Measurements from ENCODE around the gene FRMD4A.
"Not testable (repeated sequence)": the region's sequence is repeated elsewhere in the genome, so short reads cannot be mapped to it uniquely, and the experiment has no call there.

The FRMD4A gene

DNA sequence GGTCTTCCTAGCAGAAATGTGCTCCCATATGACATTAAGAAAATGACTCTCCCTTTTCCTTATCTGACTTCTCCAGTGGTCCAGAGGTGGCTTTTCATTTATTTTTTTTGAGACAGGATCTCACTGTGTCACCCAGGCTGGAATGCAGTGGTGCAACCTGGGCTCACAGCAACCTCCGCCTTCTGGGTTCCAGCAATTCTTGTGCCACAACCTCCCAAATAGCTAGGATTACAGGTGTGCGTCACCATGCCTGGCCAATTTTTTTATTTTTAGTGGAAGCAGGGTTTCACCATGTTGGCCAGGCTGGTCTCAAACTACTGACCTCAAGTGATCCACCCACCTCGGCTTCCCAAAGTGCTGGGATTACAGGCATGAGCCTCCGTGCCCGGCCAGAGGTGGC, 563.6 kb downstream of the FRMD4A start:
- DNase-seq, result not testable (repeated sequence)

DNA sequence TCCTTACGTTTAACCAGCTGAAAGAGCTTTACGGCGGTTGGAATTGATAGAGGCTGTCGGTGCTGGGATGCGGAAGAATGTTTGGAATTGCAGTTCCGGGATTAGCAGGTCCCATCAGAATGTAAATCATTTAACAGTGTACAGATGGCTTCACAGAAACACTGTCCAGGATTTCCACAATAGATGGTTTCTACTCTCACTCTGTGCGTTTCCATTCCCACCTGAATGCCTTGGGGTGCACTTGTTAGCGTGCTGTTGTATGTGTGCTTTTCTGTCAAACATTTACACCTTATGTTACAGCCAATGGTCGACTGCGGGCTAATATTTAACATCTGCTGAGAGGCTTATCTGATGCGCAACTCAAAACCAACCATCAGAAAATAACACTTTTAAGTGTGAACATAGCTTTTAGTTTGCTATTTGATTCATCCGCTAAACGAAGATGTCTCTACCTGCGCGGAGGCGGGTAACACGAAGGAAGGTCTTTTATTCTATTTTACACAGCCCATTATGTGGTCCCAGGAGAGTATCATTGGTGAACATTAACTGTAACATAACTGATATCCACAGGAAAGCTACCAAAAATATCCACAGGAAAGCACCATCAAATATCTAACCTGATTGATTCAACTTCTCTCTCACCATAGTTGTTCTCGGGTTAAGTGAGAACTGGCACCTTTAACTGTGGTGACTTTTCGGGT, 564.9 kb downstream of the FRMD4A start:
- DNase-seq, result no peak

- no peak for DNase-seq
These were observed 569.1 kb downstream of the FRMD4A start for GRCh38 chr10:13761490-13762091.

- DNase-seq, result no peak
These were observed 571.6 kb downstream of the FRMD4A start for GRCh38 chr10:13759168-13759567.

DNA sequence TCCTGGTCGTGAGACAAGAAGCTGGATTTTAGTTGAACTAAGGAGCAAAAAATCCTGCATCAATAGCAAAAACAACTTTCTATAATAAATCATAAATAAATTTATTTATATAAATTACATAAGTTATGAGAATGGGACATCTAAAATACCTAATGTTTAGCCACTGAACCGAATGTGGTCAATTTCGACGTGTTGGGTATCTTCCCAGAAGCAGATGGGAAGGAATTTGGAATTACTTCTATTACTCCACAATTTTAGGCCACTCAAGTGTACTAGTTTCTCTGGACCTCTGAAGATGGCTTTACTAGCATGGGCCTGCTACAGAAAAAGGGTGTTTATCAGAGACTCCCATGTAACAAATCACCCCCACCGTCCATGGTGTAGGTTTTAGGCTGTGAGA, 572.0 kb downstream of the FRMD4A start:
- no peak for DNase-seq

GRCh38 chr10:13758312-13758711, 572.4 kb downstream of the FRMD4A start:
- no peak for DNase-seq

- no peak for DNase-seq
These were observed 576.4 kb downstream of the FRMD4A start for GRCh38 chr10:13754277-13754676.

DNA sequence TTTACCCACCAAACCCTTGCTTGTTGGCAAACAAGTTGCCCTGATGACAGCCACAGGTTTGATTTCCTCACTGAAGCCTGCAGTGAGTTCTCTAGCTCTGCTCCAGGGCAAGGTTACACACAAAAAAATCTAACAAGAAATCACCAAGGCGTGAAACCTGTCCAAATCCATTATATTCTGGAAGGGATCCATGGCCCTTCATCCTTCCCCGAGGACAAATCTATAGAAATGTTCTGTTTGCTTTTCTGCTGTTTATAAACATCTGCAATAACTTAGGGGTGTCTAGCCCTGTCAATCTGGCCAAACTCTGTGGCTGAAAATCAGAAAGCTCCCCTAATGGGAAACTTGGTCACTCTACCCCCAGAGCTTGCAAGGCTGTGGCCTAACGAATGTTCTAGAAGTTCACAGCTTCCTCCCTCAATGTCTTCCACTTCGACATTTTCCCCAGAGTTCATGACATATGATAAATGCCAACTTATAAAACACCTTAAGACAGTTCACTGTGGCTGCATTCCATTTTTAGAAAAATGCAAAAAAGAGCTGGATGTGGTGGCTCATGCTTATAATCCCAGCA, 579.4 kb downstream of the FRMD4A start:
- DNase-seq, result no peak

GRCh38 chr10:13750299-13751190, 580.2 kb downstream of the FRMD4A start:
- DNase-seq, result no peak

GRCh38 chr10:13745271-13745670, 585.5 kb downstream of the FRMD4A start:
- DNase-seq, result no peak

DNA sequence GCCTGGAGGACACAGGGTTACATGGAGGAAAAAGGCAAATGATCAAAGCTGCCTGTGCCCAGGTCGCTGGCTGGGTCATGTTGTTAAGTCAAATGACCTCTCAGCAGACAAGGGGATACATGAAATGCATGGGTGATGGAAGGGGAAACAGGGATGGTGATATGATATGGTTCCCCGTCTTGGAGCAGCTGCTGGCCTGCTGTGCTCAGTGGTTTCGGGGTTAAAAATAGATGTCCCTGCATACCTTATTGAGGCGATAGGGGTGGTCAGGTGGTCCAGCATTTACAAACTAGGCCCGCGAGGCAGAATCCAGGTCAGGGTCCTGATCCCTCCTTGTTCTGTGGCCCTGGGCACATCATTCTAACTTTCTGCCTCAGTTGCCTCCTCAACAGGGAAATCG, 586.8 kb downstream of the FRMD4A start:
- DNase-seq, result no peak

GRCh38 chr10:13743101-13743693, 587.5 kb downstream of the FRMD4A start:
- DNase-seq, result no peak

DNA sequence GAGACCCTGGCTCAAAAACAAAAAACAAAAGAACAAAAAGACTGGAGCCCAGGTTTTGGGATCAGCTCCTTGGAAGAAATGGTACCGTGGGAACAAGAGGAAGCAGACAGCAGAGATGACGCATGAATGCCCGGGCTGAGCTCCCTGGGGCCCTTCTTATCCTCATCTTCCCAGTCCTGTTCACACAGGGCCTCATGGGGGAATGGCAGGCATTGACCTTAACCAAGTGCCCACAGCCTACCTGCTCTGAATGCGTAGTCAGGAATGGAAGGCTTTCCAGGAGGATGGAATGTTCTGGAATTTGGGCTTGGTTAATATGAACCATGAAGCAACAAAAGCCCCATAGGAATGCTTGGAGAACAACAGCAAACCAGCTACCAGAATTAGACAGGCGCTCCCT, 589.3 kb downstream of the FRMD4A start:
- no peak for DNase-seq

GRCh38 chr10:13740461-13740860, 590.3 kb downstream of the FRMD4A start:
- no peak for DNase-seq

- DNase-seq, result no peak
These were observed 591.5 kb downstream of the FRMD4A start for GRCh38 chr10:13739183-13739582.

DNA sequence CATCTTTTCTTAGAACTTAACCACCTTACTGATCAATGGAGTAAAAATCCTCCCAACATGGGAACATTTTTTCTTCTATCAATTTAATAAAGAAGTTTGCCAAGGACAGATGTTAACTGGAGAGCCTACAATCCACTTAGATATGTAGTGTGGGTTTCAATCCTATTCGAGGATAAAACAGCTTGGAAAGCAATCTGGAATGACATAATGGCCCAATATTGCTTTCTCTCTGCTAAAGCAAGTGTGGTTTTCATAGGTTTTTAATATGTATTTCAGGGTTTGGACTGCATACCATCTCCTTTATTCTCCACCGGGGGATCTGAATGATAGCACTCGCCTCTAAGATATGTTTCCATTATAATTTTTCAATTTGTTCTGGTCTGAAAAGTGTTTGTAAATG, 594.2 kb downstream of the FRMD4A start:
- DNase-seq, result no peak

- peak; percentile 42 for DNase-seq
These were observed 596.6 kb downstream of the FRMD4A start for GRCh38 chr10:13734151-13734550.

DNA sequence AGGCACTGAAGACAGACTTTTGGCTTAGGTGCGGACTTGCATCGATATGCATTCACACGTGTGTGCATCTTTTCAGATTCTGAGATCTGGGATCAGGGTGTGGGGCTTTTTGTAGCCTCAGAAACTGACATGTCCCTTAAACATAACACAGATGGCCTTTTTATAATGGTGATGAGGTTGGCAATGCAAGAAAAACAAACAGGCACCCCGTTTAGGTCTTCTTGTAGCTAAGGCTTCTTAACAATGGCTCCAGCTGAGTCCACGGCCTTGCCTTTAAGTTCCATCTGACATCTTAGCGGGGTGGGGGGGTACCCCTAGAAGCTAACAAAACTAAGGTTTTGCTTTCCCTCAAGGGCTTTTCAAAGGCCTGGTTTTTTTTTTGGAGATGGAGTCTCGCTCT, 597.7 kb downstream of the FRMD4A start:
- DNase-seq, result no peak

GRCh38 chr10:13732465-13732881, 598.3 kb downstream of the FRMD4A start:
- DNase-seq, result peak; percentile 55

DNA sequence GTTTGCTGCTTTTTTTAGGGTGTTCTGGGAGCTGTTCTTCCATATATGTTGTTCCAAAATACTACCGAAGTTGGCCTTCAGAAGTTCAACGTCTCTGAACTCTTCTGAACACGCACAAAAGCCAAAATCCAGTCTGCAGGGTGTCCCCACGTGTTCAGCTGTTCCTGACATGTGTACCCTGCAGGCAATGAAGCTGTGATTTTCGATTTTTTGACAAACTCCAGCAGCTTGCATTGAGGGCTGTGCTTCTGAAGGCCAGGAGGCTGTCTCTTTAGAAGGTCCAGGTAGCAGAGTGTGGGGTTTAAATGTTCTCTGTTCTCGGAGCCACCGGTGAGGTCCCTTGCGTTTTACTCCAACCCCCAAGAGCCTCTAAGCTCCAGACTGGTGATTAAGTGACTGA, 598.9 kb downstream of the FRMD4A start:
- DNase-seq, result no peak

DNA sequence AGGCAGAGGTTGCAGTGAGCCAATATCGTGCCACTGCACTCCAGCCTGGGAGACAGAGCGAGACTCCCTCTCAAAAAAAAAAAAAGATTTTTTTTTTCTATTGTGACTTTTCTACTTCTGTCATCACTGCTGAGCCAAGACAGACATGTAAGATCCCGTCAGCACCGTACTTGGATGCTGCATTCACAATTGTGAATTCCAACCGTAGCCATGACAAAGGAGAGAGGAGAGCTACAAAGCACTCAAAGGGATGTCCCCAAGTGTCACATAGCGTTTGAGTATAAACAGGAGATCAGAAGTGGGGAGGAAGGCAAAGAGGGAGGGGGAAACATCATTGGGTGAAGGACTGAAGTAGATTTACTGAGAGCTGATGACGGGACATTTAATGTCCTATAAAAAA, 599.8 kb downstream of the FRMD4A start:
- no peak for DNase-seq

DNA sequence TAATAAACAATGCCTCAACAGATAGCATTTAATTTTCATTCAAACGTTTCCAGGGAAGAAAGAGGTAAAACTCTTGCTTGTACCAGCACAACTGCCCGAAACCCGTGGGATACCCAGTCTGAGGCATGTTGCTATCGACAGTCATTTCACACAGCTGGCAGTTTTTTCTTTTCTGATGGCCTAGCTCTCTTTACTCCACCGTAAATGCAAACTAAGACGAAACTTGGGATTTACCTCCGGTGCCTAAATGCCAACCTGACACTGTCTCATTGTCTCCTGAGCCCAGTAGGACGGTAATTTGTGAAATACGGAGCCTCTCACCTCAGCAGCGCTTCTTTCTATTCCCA, 600.4 kb downstream of the FRMD4A start:
- DNase-seq, result no peak

DNA sequence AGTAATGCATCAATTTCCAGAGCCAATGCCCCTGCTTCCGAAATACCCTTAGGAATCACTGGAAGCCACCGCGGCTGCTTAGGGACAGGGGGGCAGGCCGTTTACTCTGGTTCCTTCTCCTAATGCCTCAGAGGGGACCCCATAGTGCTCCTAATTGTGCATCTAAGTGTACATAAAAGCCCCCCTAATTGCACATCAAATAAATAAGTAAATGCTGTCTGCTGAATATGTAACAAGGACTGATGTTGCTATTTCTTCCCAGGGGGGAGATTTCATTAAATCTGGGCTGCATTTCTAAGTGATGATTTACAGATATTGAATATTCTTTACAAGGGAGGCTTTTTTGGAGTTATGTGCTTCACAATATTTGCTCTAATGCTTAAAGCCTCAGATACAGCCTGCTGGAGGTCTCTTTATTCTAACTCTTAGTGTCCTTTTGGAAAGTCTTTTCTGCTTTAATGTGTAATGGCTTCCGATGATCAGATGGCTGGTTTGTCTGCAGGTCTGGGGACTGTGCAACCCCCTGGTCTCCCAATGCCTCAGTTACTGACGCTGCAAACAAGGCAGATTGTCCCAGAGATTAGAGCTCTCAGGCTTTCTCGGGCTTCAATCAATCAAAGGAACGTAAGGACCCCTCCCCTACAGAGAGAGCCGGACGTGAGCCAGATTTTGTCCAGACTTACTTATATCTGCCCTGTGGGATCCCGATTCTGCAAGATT, 601.0 kb downstream of the FRMD4A start:
- DNase-seq, result no peak
